Measurements from ENCODE around the gene CSNK2A3.

CSNK2A3 gene

DNA sequence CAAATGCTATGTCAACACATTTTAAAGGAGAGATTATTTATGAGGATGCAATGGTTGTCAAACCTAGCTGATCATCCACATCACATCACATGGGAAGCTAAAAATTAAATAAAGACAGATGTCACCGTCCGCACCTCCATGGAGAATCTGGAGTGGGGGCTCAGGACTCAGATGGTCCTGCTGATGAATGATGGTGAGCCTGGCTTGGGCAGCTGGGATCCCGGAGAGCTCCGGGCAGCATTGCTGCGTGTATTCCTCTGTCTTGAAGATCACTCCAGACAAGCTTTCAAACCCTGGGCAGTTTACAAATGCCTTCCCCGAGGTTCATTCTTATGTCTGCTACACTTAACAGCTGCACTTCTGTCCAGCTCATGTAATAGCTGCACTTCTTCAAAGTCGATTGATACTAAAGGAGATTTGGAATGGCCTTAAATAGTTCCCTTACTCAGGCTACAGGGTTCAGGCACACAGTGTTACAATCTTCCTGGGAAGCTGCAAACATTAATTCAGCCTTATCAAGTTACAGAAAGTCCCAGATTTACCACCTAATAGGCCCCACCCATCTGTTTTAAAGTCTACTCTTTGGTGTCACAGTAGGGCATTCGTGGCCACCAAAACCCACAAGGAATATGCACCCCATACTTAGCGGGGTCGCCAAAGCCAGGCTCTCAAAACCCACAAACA lies 34.7 kb upstream of the CSNK2A3 start:
- no peak for TF ChIP-seq CTCF (IDR thresholded peaks at IDR 0.05; ENCODE audit: low read depth, low read length)
- no peak for DNase-seq (ENCODE audit: low read depth in 2 of 2)
- H3K4me3 ChIP-seq (replicated peaks in 1 of 2; ENCODE audit: low read depth in 2 of 2, low read length in 2 of 2): no peak overlapping the region

- DNase-seq (ENCODE audit: low read depth in 2 of 2): no peak
- no peak overlapping the region for H3K4me3 ChIP-seq (replicated peaks in 1 of 2; ENCODE audit: low read depth in 2 of 2, low read length in 2 of 2)
- no peak for TF ChIP-seq CTCF (IDR thresholded peaks at IDR 0.05; ENCODE audit: low read depth, low read length)
Measured at GRCh38 chr11:11387207-11387606, 34.2 kb upstream of the CSNK2A3 start.

DNA sequence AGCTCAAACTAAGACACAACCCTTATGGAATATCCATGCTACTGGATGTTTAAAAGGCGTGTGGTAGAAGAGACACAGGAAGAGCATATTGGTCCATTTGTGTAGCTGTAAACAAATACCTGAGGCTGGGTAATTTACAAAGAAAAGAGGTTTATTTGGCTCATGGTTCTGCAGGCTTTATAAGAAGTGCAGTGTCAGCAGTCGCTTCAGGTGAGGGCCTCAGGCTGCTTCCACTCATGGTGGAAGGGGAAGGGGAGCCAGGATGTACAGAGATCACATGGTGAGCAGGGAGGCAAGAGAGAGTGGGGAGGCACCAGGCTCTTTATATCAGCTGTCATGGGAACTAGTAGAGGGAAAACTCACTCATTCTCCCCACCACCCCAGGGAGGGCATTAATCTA lies 31.8 kb upstream of the CSNK2A3 start:
- TF ChIP-seq CTCF (IDR thresholded peaks at IDR 0.05; ENCODE audit: low read depth, low read length): no peak
- H3K4me3 ChIP-seq (replicated peaks in 1 of 2; ENCODE audit: low read depth in 2 of 2, low read length in 2 of 2): no peak overlapping the region
- no peak for DNase-seq (ENCODE audit: low read depth in 2 of 2)

GRCh38 chr11:11383995-11384394 lies 30.9 kb upstream of the CSNK2A3 start:
- TF ChIP-seq CTCF (IDR thresholded peaks at IDR 0.05; ENCODE audit: low read depth, low read length): no peak
- no peak for DNase-seq (ENCODE audit: low read depth in 2 of 2)
- no peak overlapping the region for H3K4me3 ChIP-seq (replicated peaks in 1 of 2; ENCODE audit: low read depth in 2 of 2, low read length in 2 of 2)

- H3K4me3 ChIP-seq (replicated peaks in 1 of 2; ENCODE audit: low read depth in 2 of 2, low read length in 2 of 2): no peak overlapping the region
- TF ChIP-seq CTCF (IDR thresholded peaks at IDR 0.05; ENCODE audit: low read depth, low read length): no peak
- DNase-seq (ENCODE audit: low read depth in 2 of 2): no peak
Measured at GRCh38 chr11:11382858-11383532, 29.9 kb upstream of the CSNK2A3 start.

GRCh38 chr11:11381471-11382105 lies 28.5 kb upstream of the CSNK2A3 start:
- no peak for DNase-seq (ENCODE audit: low read depth in 2 of 2)
- TF ChIP-seq CTCF (IDR thresholded peaks at IDR 0.05; ENCODE audit: low read depth, low read length): no peak

More at GRCh38 chr11:11381471-11382105, 28.5 kb upstream of the CSNK2A3 start:
- no peak overlapping the region for H3K4me3 ChIP-seq (replicated peaks in 1 of 2; ENCODE audit: low read depth in 2 of 2, low read length in 2 of 2)

Data from cardiac fibroblast (primary cell).